ENCODE data around the gene LIG1. TPM values are rescaled to one million over a fixed set of nuclear protein-coding genes. Genes with fewer than 3 reads are reported as not detected.
"Not testable (repeated sequence)": the region's sequence is repeated elsewhere in the genome, so short reads cannot be mapped to it uniquely, and the experiment has no call there.

LIG1 gene
- total RNA-seq, 4 donors from 2014 or later: 4.2 to 7.3 (median 6.0) TPM

DNA sequence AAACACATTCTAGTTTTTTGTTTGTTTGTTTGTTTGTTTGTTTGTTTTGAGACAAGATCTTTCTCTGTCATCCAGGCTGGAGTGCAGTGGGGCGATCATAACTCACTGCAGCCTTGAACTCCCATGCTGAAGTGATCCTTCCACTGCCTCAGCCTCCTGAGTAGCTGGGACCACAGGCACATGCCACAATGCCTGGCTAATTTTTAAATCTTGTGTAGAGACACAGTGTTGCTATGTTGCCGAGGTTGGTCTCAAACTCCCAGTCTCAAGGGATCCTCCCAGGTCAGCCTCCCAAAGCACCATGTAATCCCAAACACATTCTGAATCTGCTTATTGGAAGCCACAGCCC, 75.3 kb downstream of the LIG1 start:
- WGBS: 100% methylated on average over 2 of the region's 2 CpGs
- peaks cover 0 to 6% (median 5%) of the 10 kb centered on the region in 4 donors for H3K4me1 ChIP-seq

DNA sequence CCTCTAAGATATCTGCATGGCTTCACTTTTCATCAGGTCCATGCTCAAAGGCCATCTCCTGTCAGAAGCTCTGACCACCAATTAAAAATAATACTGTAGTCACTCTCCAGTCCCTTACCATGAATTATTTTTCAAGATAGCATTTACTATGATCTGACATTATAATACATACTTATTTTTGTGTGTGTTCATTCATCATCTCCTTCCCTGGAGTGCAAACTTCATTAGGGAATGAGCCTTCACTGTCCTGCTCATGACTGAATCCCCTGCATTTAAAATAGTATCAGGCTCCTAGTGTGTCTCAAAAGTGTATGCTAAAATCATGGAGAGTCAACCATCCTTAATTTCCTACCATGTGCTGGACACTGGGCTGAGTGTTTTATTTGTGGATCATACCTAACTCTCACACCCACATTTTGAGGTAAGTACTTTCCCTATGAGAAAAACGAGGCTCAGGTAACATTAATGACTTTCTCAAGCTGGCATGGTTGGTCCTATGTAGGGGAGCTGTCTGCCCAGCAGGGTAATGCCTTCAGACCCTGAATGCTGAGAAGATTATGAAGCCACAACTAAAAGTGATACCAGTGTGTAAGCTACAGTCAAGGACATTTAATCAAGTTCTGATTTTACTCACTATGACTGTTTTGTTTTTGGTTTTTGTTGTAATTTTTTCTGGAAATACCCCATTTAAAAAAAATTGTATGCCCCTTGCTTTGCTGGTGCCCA, 75.9 kb downstream of the LIG1 start:
- no peak for DNase-seq (ENCODE audit: extremely low spot score)
- H3K27ac ChIP-seq (replicated peaks in 1 of 4): no peak overlapping the region
- peaks cover 0 to 71% (median 58%) of the 10 kb centered on the region in 4 donors for H3K36me3 ChIP-seq
- no peaks in the 10 kb centered on the region for H3K27me3 ChIP-seq
- WGBS: 29% methylated on average over 1 of the region's 1 CpG
- TF ChIP-seq, protein P1, sequence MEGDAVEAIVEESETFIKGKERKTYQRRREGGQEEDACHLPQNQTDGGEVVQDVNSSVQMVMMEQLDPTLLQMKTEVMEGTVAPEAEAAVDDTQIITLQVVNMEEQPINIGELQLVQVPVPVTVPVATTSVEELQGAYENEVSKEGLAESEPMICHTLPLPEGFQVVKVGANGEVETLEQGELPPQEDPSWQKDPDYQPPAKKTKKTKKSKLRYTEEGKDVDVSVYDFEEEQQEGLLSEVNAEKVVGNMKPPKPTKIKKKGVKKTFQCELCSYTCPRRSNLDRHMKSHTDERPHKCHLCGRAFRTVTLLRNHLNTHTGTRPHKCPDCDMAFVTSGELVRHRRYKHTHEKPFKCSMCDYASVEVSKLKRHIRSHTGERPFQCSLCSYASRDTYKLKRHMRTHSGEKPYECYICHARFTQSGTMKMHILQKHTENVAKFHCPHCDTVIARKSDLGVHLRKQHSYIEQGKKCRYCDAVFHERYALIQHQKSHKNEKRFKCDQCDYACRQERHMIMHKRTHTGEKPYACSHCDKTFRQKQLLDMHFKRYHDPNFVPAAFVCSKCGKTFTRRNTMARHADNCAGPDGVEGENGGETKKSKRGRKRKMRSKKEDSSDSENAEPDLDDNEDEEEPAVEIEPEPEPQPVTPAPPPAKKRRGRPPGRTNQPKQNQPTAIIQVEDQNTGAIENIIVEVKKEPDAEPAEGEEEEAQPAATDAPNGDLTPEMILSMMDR (IDR thresholded peaks at IDR 0.05): no peak
- TF ChIP-seq EP300 (IDR thresholded peaks at IDR 0.05) (no peak), POLR2AphosphoS5 (IDR thresholded peaks at IDR 0.05) (no peak), POLR2A (IDR thresholded peaks at IDR 0.05; ENCODE audit: low read depth) (no peak)
- H3K4me1 ChIP-seq: peaks cover 0 to 10% (median 6%) of the 10 kb centered on the region in 4 donors
- intact Hi-C loops (cut with DNase I): no loop called here
- H3K9me3 ChIP-seq: peaks cover 0 to 13% (median 6%) of the 10 kb centered on the region in 4 donors
- no peak overlapping the region for H3K4me3 ChIP-seq

More for the DNA sequence above, 75.3 kb downstream of the LIG1 start:
- Histone ChIP-seq H3K4me3 (no peak overlapping the region), H3K9me3 (peaks cover 0 to 13% (median 6%) of the 10 kb centered on the region in 4 donors), H3K27me3 (no peaks in the 10 kb centered on the region), H3K36me3 (peaks cover 0 to 74% (median 62%) of the 10 kb centered on the region in 4 donors), H3K27ac (replicated peaks in 1 of 4) (no peak overlapping the region)
- no peak for TF ChIP-seq POLR2A (IDR thresholded peaks at IDR 0.05; ENCODE audit: low read depth)
- TF ChIP-seq, protein P1 (IDR thresholded peaks at IDR 0.05): no peak
- TF ChIP-seq EP300 (IDR thresholded peaks at IDR 0.05): no peak
- no peak for TF ChIP-seq POLR2AphosphoS5 (IDR thresholded peaks at IDR 0.05)
- DNase-seq (ENCODE audit: extremely low spot score): no peak
- intact Hi-C loops (cut with DNase I): no loop called here

DNA sequence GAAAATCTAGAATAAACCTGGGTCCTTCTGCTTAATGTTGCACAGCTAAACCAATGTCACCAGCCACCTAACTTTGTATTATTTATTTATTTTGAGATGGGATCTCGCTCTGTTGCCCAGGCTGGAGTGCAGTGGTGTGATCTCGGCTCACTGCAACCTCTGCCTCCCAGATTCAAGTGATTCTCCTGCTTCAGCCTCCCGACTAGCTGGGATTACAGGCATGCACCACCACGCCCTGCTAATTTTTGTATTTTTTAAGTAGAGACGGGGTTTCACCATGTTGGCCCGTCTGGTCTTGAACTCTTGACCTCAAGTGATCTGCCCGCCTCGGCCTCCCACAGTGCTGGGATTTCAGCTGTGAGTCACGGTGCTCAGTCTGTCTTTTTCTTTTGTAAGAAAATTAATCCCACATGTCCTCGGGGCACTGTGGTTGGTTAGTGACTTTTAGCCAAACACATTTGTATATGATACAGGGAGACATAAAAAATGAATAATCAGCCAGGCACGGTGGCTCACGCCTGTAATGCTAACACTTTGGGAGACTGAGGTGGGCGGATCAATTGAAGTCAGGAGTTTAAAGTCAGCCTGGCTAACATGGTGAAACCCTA, 78.9 kb downstream of the LIG1 start:
- H3K27ac ChIP-seq (replicated peaks in 1 of 4); H3K4me1 ChIP-seq; H3K4me3 ChIP-seq; DNase-seq (ENCODE audit: extremely low spot score); intact Hi-C loops (cut with DNase I); H3K27me3 ChIP-seq: not testable (repeated sequence)
- 86% methylated on average over 13 of the region's 13 CpGs for WGBS
- Histone ChIP-seq H3K9me3 (peaks cover 0 to 13% (median 6%) of the 10 kb centered on the region in 4 donors), H3K36me3 (peaks cover 0 to 43% (median 38%) of the 10 kb centered on the region in 4 donors)

DNA sequence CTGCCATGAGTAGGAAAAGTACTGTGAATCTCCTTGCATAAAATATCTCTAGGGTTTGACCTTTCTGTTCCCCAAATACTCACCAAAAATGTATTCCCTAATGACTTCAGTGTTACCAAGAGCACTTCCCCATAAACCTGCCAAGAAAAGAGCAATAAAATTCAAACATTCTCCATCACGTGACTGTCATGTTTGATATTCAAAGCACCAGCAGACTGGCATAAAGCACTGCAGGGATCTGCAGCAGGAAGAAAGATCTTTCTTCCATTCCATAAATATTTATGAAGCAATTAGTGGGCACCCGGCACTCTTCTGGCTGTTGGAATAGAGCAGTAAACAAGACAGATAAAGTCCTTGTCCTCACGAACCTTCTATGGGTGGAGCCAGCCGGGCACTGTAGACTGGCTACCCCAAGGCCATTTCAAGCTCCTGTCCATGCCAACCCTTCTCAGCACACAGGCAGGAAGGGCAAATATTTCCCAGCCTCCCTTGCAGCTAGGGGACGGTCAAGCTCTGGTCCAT, 79.8 kb downstream of the LIG1 start:
- 57% methylated on average over 4 of the region's 5 CpGs for WGBS
- peaks cover 0 to 10% (median 6%) of the 10 kb centered on the region in 4 donors for H3K4me1 ChIP-seq
- TF ChIP-seq EP300 (IDR thresholded peaks at IDR 0.05) (no peak), POLR2A (IDR thresholded peaks at IDR 0.05; ENCODE audit: low read depth) (no peak), POLR2AphosphoS5 (IDR thresholded peaks at IDR 0.05) (no peak)
- TF ChIP-seq, protein P1 (IDR thresholded peaks at IDR 0.05): no peak
- intact Hi-C loops (cut with DNase I): no loop called here
- peaks cover 0 to 34% (median 29%) of the 10 kb centered on the region in 4 donors for H3K36me3 ChIP-seq
- no peak overlapping the region for H3K27ac ChIP-seq (replicated peaks in 1 of 4)
- DNase-seq (ENCODE audit: extremely low spot score): no peak
- no peak overlapping the region for H3K4me3 ChIP-seq
- no peaks in the 10 kb centered on the region for H3K27me3 ChIP-seq
- peaks cover 0 to 13% (median 6%) of the 10 kb centered on the region in 4 donors for H3K9me3 ChIP-seq

DNA sequence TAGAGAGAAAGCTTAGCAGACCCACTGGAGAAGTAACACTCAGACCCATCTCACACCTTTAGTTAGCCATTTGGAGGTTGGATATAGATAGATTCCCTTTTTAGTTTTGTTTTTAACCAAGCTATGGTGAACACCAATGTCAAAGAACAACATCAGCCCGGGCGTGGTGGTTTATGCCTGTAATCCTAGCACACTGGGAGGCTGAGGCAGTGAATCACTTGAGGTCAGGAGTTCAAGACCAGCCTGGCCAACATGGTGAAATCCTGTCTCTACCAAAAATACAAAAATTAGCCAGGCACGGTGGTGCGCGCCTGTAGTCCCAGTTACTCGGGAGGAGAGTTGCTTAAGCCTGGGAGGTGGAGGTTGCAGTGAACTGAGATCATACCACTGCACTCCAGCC, 81.2 kb downstream of the LIG1 start:
- DNase-seq (ENCODE audit: extremely low spot score); H3K4me3 ChIP-seq; intact Hi-C loops (cut with DNase I); H3K27me3 ChIP-seq; H3K27ac ChIP-seq (replicated peaks in 1 of 4); H3K9me3 ChIP-seq: not testable (repeated sequence)
- WGBS: 98% methylated on average over 6 of the region's 6 CpGs
- Histone ChIP-seq H3K4me1 (peaks cover 0 to 22% (median 12%) of the 10 kb centered on the region in 4 donors), H3K36me3 (peaks cover 0 to 28% (median 16%) of the 10 kb centered on the region in 4 donors)
